Adrenal gland (tissue), 5 donors: ENCODE data around the gene ROPN1B.

Experiments used
- POLR2A ChIP-seq, 2 donors: fragments of 450-650 bp; IDR thresholded peaks; one replicate each; pipeline ENCODE4 v1.6.1; 2017; ENCODE audit warnings: antibody characterized with exemption in 2 of 2, mild to moderate bottlenecking in 2 of 2, moderate library complexity in 1 of 2
- TF ChIP-seq, protein P1 (sequence below), 6 experiments: fragments of 450-650 bp in 4 of 6; fragments of 200-600 bp in 2 of 6; sonication (generic) in 1 of 6; IDR thresholded peaks; 1 replicate in 5 of 6; 2 replicates in 1 of 6; pipeline versions ENCODE4 v1.5.1 to v1.8.0; 2016 to 2021; ENCODE audit warnings: antibody characterized with exemption in 6 of 6, mild to moderate bottlenecking in 2 of 6, moderate library complexity in 1 of 6
- donor health status: DM: no; HTN: no; CAD: no.

DNA sequence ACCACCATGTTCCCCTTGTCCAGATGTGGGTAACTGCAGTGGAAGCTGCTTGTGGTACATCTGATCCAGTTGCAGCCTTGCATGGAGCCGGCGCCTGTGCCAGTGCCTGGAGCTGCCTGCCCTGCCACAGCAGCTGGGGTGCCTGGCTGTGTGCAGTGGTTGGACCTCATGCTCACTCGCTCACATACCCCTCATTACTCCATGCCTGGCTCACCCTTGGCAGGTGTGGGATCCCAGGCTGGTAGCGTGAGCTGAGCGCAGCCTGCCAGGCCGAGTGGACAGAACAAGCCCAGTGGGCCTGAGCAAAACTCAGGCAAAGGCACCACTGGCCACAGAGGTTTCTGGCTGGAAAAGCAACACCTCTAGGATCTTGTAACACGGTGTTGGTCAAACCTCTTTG, 35.7 kb downstream of the ROPN1B start:
- TF ChIP-seq, protein P1, sequence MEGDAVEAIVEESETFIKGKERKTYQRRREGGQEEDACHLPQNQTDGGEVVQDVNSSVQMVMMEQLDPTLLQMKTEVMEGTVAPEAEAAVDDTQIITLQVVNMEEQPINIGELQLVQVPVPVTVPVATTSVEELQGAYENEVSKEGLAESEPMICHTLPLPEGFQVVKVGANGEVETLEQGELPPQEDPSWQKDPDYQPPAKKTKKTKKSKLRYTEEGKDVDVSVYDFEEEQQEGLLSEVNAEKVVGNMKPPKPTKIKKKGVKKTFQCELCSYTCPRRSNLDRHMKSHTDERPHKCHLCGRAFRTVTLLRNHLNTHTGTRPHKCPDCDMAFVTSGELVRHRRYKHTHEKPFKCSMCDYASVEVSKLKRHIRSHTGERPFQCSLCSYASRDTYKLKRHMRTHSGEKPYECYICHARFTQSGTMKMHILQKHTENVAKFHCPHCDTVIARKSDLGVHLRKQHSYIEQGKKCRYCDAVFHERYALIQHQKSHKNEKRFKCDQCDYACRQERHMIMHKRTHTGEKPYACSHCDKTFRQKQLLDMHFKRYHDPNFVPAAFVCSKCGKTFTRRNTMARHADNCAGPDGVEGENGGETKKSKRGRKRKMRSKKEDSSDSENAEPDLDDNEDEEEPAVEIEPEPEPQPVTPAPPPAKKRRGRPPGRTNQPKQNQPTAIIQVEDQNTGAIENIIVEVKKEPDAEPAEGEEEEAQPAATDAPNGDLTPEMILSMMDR (IDR thresholded peaks at IDR 0.05), result no peak
- TF ChIP-seq POLR2A (IDR thresholded peaks at IDR 0.05), result no peak
